OCI-LY3 (cell line): Measurements from ENCODE around the gene ANKS4B.

Experiments used
- H2AFZ ChIP-seq: fragments of 200-600, 300-600 bp; shearing (Covaris generic); 2 replicates; pipeline ENCODE4 v1.6.0; 2014; ENCODE audit warnings: antibody characterized with exemption, low read depth, low read length
- H3K27ac ChIP-seq: fragments of 200-600, 300-600 bp; sonication (generic); 2 replicates; pipeline ENCODE4 v1.5.1; 2014; ENCODE audit warnings: mild to moderate bottlenecking, low read length, moderate library complexity, mixed read lengths
- H3K27me3 ChIP-seq: fragments of 200-600, 300-600 bp; sonication (generic); 2 replicates; pipeline ENCODE4 v1.6.1; 2014; ENCODE audit warnings: low read depth, low read length, mixed read lengths
- H3K36me3 ChIP-seq: fragments of 200-600, 300-600 bp; sonication (generic); replicated peaks from 2 replicates; pipeline ENCODE3; 2014; ENCODE audit warnings: low read depth, low read length, mixed read lengths
- H3K4me1 ChIP-seq: fragments of 300-600, 200-600 bp; sonication (generic); 2 replicates; pipeline ENCODE4 v1.6.1; 2014; ENCODE audit warnings: low read length, mixed read lengths
- H3K4me2 ChIP-seq: fragments of 200-600, 300-600 bp; sonication (generic); 2 replicates; pipeline ENCODE4 v1.6.1; 2014; ENCODE audit warnings: low read length, mixed read lengths
- H3K4me3 ChIP-seq: fragments of 300-600, 200-600 bp; sonication (generic); 2 replicates; pipeline ENCODE4 v1.5.1; 2014; ENCODE audit warnings: antibody characterized with exemption, mild to moderate bottlenecking, low read length, moderate library complexity
- H3K79me2 ChIP-seq: fragments of 300-600, 200-600 bp; shearing (Covaris generic); 2 replicates; pipeline ENCODE4 v1.6.1; 2014; ENCODE audit warnings: mild to moderate bottlenecking, low read length, mixed read lengths
- H3K9ac ChIP-seq: fragments of 300-600, 200-600 bp; shearing (Covaris generic); 2 replicates; pipeline ENCODE4 v1.6.0; 2014; ENCODE audit warnings: mild to moderate bottlenecking, low read length, moderate library complexity
- H3K9me3 ChIP-seq: fragments of 200-600, 300-600 bp; shearing (Covaris generic); 2 replicates; pipeline ENCODE4 v1.6.1; 2014; ENCODE audit warnings: low read length, mixed read lengths; ENCODE audit not compliant: insufficient read depth
- H4K20me1 ChIP-seq: fragments of 200-600, 300-600 bp; sonication (generic); 2 replicates; pipeline ENCODE4 v1.6.1; 2016; ENCODE audit warnings: low read length, mixed read lengths; ENCODE audit not compliant: insufficient read depth
- CTCF ChIP-seq: fragments of 200-600, 300-600 bp; sonication (generic); IDR thresholded peaks from 2 replicates; pipeline ENCODE4 v1.5.1; 2014; ENCODE audit warnings: antibody characterized with exemption, low read length, low read depth
- EZH2phosphoT487 ChIP-seq: fragments of 200-600 bp; shearing (Covaris generic); IDR thresholded peaks from 2 replicates; pipeline ENCODE4 v1.6.1; 2018; ENCODE audit warnings: antibody characterized with exemption, mixed run types, low read depth

ANKS4B gene

GRCh38 chr16:21218153-21218552, 15.3 kb upstream of the ANKS4B start:
- Histone ChIP-seq H3K9me3 (no peaks in the 10 kb centered on the region), H3K27ac (no peak overlapping the region), H3K4me1 (no peaks in the 10 kb centered on the region), H3K36me3 (no peaks in the 10 kb centered on the region), H3K9ac (no peak overlapping the region), H3K79me2 (no peaks in the 10 kb centered on the region), H4K20me1 (no peaks in the 10 kb centered on the region), H2AFZ (no peak overlapping the region), H3K4me2 (no peak overlapping the region), H3K4me3 (no peak overlapping the region), H3K27me3 (no peaks in the 10 kb centered on the region; the same call in 1 of the 2 replicates)
- TF ChIP-seq EZH2phosphoT487 (no peak), CTCF (no peak)

GRCh38 chr16:21219551-21219950, 13.9 kb upstream of the ANKS4B start:
- no peak for TF ChIP-seq EZH2phosphoT487
- H3K79me2 ChIP-seq: no peaks in the 10 kb centered on the region
- no peaks in the 10 kb centered on the region for H4K20me1 ChIP-seq
- H3K9ac ChIP-seq: no peak overlapping the region
- no peak overlapping the region for H3K27ac ChIP-seq
- H3K27me3 ChIP-seq: peaks cover 6% of the 10 kb centered on the region; the same call in 1 of the 2 replicates
- H3K4me2 ChIP-seq: no peak overlapping the region
- no peaks in the 10 kb centered on the region for H3K9me3 ChIP-seq
- no peak overlapping the region for H2AFZ ChIP-seq
- no peaks in the 10 kb centered on the region for H3K4me1 ChIP-seq
- no peaks in the 10 kb centered on the region for H3K36me3 ChIP-seq
- H3K4me3 ChIP-seq: no peak overlapping the region

- Histone ChIP-seq H3K4me2 (no peak overlapping the region), H3K27ac (no peak overlapping the region), H3K36me3 (no peaks in the 10 kb centered on the region), H3K9ac (no peak overlapping the region), H4K20me1 (no peaks in the 10 kb centered on the region), H3K4me1 (no peaks in the 10 kb centered on the region), H3K27me3 (peaks cover 26% of the 10 kb centered on the region), H3K9me3 (no peaks in the 10 kb centered on the region), H3K4me3 (no peak overlapping the region), H3K79me2 (no peaks in the 10 kb centered on the region), H2AFZ (no peak overlapping the region)
- no peak for TF ChIP-seq CTCF
- TF ChIP-seq EZH2phosphoT487: no peak
These were observed 10.8 kb upstream of the ANKS4B start for GRCh38 chr16:21222495-21223337.

GRCh38 chr16:21223787-21224186, 9.7 kb upstream of the ANKS4B start:
- no peaks in the 10 kb centered on the region for H3K9me3 ChIP-seq
- H3K36me3 ChIP-seq: no peaks in the 10 kb centered on the region
- H3K4me2 ChIP-seq: peak overlapping the region; percentile 24; the same call in 1 of the 2 replicates
- no peaks in the 10 kb centered on the region for H3K79me2 ChIP-seq
- H4K20me1 ChIP-seq: no peaks in the 10 kb centered on the region
- no peak overlapping the region for H3K4me3 ChIP-seq
- H2AFZ ChIP-seq: 0 out of 2 replicates have a peak overlapping the region, but pooled peaks have one; percentile 45
- no peak overlapping the region for H3K27ac ChIP-seq
- TF ChIP-seq CTCF: no peak
- TF ChIP-seq EZH2phosphoT487: no peak
- no peaks in the 10 kb centered on the region for H3K4me1 ChIP-seq
- H3K27me3 ChIP-seq: peaks cover 37% of the 10 kb centered on the region
- H3K9ac ChIP-seq: no peak overlapping the region
